ENCODE data around the gene FAAP20. TPM values are rescaled to one million over a fixed set of nuclear protein-coding genes. Genes with fewer than 3 reads are reported as not detected.

The FAAP20 gene
- total and polyA plus RNA-seq, 2 donors (not counting 1 experiment from before 2014, with no cell fraction given) = 31.2 to 68.1 TPM

DNA sequence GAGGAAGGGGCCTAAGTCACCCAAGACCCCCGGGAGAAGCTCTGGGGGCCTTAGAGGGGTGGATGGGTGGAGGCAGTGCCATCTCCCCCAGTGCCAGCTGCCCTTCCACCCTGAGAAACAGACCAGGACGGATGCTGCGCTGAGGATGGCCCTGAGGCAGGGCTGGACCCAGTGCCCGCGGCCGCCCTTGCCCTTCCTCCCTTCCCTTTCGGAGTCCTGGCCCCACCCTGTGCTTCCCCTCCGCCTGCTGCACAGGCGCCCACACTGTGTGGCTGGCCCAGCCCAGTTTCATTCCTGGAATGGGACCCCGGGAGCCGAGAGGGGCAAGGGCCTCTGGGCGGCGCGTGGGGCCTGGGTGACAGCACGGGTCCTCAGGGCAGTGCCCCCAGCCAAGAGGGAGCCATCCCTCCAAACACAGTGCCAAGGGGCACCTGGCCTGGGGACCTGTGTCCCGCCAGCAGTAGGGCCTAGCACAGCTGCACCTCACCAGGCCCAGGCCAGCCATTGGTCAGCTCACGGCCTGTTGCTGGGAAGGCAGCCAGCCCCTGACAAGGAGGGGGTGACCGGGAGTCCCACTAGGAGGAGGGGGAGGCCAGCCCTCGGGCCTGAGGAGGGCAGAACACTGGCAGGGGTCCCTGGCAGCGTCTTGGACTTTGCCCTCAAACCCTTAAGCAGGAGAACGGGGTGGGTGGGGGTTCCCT is 20.1 kb upstream of the FAAP20 start:
- Histone ChIP-seq H3K36me3 (replicated peaks in 1 of 2; ENCODE audit: control extremely low read depth in 1 of 2, control insufficient read depth in 1 of 2, extremely low read depth in 1 of 2, insufficient read depth in 2 of 2, low read length in 1 of 2) (no peaks in the 10 kb centered on the region), H3K4me1 (ENCODE audit: control insufficient read depth in 2 of 2, insufficient read depth in 2 of 2, low read length in 2 of 2) (peaks cover 10 to 16% of the 10 kb centered on the region in 2 donors), H4K20me1 (ENCODE audit: control insufficient read depth, insufficient read depth, low read length, poor library complexity, severe bottlenecking) (no peaks in the 10 kb centered on the region), H3K9ac (ENCODE audit: low read length) (no peak overlapping the region), H3K27ac (ENCODE audit: low read length in 2 of 2) (no peak overlapping the region), H2AFZ (ENCODE audit: insufficient read depth, low read depth, low read length, poor library complexity, severe bottlenecking) (no peak overlapping the region), H3K9me3 (ENCODE audit: control extremely low read depth in 1 of 3, control insufficient read depth in 2 of 3, insufficient read depth in 1 of 3, low read length in 2 of 3) (no peaks in the 10 kb centered on the region), H3K27me3 (replicated peaks in 1 of 4; ENCODE audit: control extremely low read depth in 1 of 4, control insufficient read depth in 3 of 4, insufficient read depth in 4 of 4, low read length in 3 of 4) (peaks cover 0 to 12% (median 3%) of the 10 kb centered on the region in 4 experiments), H3K4me2 (replicated peaks; ENCODE audit: low read depth, low read length, poor library complexity, severe bottlenecking) (no peak overlapping the region), H3K79me2 (ENCODE audit: control insufficient read depth, insufficient read depth, low read length) (no peaks in the 10 kb centered on the region), H3K4me3 (ENCODE audit: control extremely low read depth in 1 of 5, extremely low read depth in 1 of 5, insufficient read depth in 1 of 5, low read depth in 2 of 5, low read length in 4 of 5) (no peak overlapping the region)
- DNase-seq = no peak
- ChIA-PET CTCF (no interaction called here), POLR2A (interaction anchor here (0.6 kb wide), 1 partner anchor 14 kb away, joined by 3 read pairs; no protein-coding TSS in a partner anchor)
- Mint-ChIP-seq H3K27ac (no peak overlapping the region), H3K27me3 (no peaks in the 10 kb centered on the region), H3K4me1 (peaks cover 7% of the 10 kb centered on the region), H3K9me3 (ENCODE audit: insufficient read depth) (no peaks in the 10 kb centered on the region), H3K4me3 (no peak overlapping the region)
- ATAC-seq (ENCODE audit: low read depth) = no peak
- 91% methylated on average over 17 of the region's 21 CpGs for WGBS (ENCODE audit: insufficient coverage)
- TF ChIP-seq EZH2 (IDR thresholded peaks at IDR 0.05; ENCODE audit: borderline replicate concordance, insufficient read depth, low read depth, low read length, poor library complexity, severe bottlenecking) = no peak
- TF ChIP-seq, protein P1, sequence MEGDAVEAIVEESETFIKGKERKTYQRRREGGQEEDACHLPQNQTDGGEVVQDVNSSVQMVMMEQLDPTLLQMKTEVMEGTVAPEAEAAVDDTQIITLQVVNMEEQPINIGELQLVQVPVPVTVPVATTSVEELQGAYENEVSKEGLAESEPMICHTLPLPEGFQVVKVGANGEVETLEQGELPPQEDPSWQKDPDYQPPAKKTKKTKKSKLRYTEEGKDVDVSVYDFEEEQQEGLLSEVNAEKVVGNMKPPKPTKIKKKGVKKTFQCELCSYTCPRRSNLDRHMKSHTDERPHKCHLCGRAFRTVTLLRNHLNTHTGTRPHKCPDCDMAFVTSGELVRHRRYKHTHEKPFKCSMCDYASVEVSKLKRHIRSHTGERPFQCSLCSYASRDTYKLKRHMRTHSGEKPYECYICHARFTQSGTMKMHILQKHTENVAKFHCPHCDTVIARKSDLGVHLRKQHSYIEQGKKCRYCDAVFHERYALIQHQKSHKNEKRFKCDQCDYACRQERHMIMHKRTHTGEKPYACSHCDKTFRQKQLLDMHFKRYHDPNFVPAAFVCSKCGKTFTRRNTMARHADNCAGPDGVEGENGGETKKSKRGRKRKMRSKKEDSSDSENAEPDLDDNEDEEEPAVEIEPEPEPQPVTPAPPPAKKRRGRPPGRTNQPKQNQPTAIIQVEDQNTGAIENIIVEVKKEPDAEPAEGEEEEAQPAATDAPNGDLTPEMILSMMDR (IDR thresholded peaks at IDR 0.05) = no peak
- intact Hi-C loops (cut with micrococcal nuclease) = no loop called here

Measured in B cell (primary cell).